Osteoblast (primary cell): Measurements from ENCODE around the gene LNX2. TPM values are rescaled to one million over a fixed set of nuclear protein-coding genes. Genes with fewer than 3 reads are reported as not detected.

Source experiments
- DNase-seq: peaks from one replicate; pipeline ENCODE4 v3.0.0; 2011; ENCODE audit warnings: low spot score, mixed read lengths; ENCODE audit not compliant: insufficient read length; ENCODE audit errors: missing footprints
- H2AFZ ChIP-seq: 2 replicates; pipeline ENCODE4 v1.6.0; 2011; ENCODE audit warnings: mild to moderate bottlenecking, low read length
- H3K27ac ChIP-seq: 2 replicates; pipeline ENCODE4 v1.5.1; 2011; ENCODE audit warnings: mild to moderate bottlenecking, low read depth, low read length, moderate library complexity
- H3K27me3 ChIP-seq: 2 replicates; pipeline ENCODE4 v1.6.0; 2012; ENCODE audit warnings: mild to moderate bottlenecking, control low read depth, inconsistent platforms, low read length, moderate library complexity; ENCODE audit not compliant: insufficient read depth
- H3K36me3 ChIP-seq: 2 replicates; pipeline ENCODE4 v1.5.1; 2011; ENCODE audit warnings: mild to moderate bottlenecking, low read length, control low read depth, moderate library complexity; ENCODE audit not compliant: insufficient read depth
- H3K4me1 ChIP-seq: 2 replicates; pipeline ENCODE4 v1.5.1; 2011; ENCODE audit warnings: mild to moderate bottlenecking, low read length, control low read depth, moderate library complexity; ENCODE audit not compliant: insufficient read depth
- H3K4me2 ChIP-seq: 2 replicates; pipeline ENCODE4 v1.6.0; 2011; ENCODE audit warnings: mild to moderate bottlenecking, low read length; ENCODE audit not compliant: insufficient read depth
- H3K4me3 ChIP-seq: fragments of 200-600 bp; sonication (generic); 3 replicates; pipeline ENCODE4 v1.5.1; 2012; ENCODE audit warnings: mild to moderate bottlenecking, low read length, inconsistent platforms; ENCODE audit not compliant: insufficient read depth
- H3K79me2 ChIP-seq: 2 replicates; pipeline ENCODE4 v1.6.0; 2012; ENCODE audit warnings: mild to moderate bottlenecking, low read length, control low read depth, inconsistent platforms; ENCODE audit not compliant: insufficient read depth
- H3K9me3 ChIP-seq: 2 replicates; pipeline ENCODE4 v1.5.1; 2011; ENCODE audit warnings: low read depth, low read length, control low read depth
- H4K20me1 ChIP-seq: 2 replicates; pipeline ENCODE4 v1.6.0; 2012; ENCODE audit warnings: mild to moderate bottlenecking, low read length, control low read depth; ENCODE audit not compliant: insufficient read depth
- total RNA-seq: library from RNA; depleted of rRNA; stranded (reverse); fragments of >200 nt; gene quantifications from 2 replicates; pipeline ENCODE4 v1.2.3, GENCODE V29; 2012
- TF ChIP-seq, protein P1 (sequence below): IDR thresholded peaks from 2 replicates; pipeline ENCODE4 v1.5.1; 2011; ENCODE audit warnings: mild to moderate bottlenecking, low read depth, low read length, moderate library complexity; ENCODE audit errors: extremely low read depth

LNX2 gene
- total RNA-seq, 1 donor = 15.2 TPM

DNA sequence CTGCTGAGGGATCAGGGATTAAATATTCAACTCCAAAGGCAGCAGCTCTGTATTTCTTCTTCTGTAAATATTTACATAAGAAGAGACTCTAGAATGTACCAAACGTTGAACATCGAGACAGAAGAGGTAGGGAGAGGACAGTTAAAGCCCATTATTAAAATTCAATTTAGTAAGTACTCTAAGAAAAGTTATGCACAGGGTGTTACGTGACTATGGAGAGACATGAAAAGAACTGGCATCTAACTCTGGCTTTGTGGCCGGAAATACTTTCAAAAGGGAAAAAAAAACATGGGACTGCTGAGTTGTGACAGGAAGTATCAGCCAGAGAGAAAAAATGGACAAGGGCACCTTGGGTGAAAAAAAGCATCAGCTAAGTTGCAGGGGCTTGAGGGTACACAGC is 36.7 kb downstream of the LNX2 start:
- DNase-seq = peak; percentile 79
- peak overlapping the region; percentile 74 for H2AFZ ChIP-seq
- peaks cover 25% of the 10 kb centered on the region for H3K79me2 ChIP-seq
- peak overlapping the region; percentile 29 for H3K4me3 ChIP-seq
- peak overlapping the region; percentile 41 for H3K27ac ChIP-seq
- H3K4me1 ChIP-seq = peaks cover 14% of the 10 kb centered on the region
- H3K9me3 ChIP-seq = no peaks in the 10 kb centered on the region
- H3K4me2 ChIP-seq = peak overlapping the region; percentile 71
- H4K20me1 ChIP-seq = no peaks in the 10 kb centered on the region
- H3K36me3 ChIP-seq = no peaks in the 10 kb centered on the region
- no peaks in the 10 kb centered on the region for H3K27me3 ChIP-seq
- TF ChIP-seq, protein P1, sequence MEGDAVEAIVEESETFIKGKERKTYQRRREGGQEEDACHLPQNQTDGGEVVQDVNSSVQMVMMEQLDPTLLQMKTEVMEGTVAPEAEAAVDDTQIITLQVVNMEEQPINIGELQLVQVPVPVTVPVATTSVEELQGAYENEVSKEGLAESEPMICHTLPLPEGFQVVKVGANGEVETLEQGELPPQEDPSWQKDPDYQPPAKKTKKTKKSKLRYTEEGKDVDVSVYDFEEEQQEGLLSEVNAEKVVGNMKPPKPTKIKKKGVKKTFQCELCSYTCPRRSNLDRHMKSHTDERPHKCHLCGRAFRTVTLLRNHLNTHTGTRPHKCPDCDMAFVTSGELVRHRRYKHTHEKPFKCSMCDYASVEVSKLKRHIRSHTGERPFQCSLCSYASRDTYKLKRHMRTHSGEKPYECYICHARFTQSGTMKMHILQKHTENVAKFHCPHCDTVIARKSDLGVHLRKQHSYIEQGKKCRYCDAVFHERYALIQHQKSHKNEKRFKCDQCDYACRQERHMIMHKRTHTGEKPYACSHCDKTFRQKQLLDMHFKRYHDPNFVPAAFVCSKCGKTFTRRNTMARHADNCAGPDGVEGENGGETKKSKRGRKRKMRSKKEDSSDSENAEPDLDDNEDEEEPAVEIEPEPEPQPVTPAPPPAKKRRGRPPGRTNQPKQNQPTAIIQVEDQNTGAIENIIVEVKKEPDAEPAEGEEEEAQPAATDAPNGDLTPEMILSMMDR = no peak

DNA sequence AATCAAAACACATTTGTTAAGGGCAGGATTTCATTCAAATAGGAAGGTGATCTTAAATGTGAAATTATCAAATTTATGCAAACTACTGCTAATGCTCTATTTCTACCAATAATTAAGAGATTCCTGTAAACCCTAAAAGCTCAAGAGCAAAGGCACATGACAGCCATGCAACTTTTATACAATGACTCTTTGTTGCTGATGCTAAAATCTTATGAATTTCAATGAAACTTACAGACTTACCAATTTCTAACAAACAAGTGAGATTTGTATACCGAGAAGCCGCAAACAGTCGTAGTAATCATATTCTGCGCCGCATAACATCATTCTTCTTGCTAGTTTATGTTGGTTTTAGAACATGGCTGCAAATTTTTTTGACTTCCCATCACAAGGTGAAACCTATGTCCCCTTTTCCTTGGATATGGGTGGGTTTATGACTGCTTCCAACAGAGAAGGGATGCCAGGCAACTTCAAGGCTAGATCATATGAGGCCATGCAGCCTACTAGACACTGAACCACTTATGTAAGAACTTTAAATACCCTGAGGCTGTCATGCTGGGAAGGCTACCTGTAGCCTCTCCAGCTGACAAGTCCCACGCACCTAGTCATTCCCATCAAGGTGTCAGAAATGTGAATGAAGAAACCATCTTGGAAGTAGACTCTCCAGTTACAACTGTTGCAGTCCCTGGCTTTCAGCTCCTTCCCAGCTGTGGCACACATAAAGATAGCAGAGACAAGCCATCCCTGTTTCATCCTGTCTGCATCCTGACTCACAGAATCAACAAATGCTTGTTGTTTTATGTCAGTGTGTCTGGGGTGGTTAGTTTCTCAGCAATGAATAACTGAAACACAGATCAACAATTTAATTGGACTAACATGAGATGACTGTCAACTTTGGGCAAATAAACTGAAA is 42.0 kb downstream of the LNX2 start:
- DNase-seq = peak; percentile 75
- no peaks in the 10 kb centered on the region for H3K9me3 ChIP-seq

DNA sequence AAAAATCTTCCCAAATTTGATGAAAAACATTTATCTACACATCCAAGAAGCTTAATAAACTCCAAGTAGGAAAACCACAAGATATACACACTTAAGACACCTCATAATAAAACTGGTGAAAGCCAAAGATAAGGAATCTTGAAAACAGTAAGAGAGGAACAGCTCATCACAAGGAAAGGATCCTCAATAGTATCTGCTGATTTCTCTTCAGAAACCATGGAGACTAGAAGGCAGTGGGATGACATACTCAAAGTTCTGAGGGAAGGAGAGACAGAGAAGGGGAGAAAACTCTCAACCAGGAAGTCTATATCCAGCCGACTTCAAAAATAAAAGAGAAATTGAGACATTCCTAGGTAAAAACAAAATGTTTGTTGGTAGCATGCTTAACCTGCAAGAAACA is 45.7 kb downstream of the LNX2 start:
- DNase-seq = no peak

More for the DNA sequence above, 42.0 kb downstream of the LNX2 start:
- TF ChIP-seq, protein P1 = no peak
- Histone ChIP-seq H3K27me3 (no peaks in the 10 kb centered on the region), H4K20me1 (no peaks in the 10 kb centered on the region), H3K27ac (no peak overlapping the region), H3K4me2 (no peak overlapping the region), H3K79me2 (peaks cover 12% of the 10 kb centered on the region), H3K36me3 (no peaks in the 10 kb centered on the region), H3K4me1 (peaks cover 12% of the 10 kb centered on the region), H2AFZ (no peak overlapping the region), H3K4me3 (no peak overlapping the region)

DNA sequence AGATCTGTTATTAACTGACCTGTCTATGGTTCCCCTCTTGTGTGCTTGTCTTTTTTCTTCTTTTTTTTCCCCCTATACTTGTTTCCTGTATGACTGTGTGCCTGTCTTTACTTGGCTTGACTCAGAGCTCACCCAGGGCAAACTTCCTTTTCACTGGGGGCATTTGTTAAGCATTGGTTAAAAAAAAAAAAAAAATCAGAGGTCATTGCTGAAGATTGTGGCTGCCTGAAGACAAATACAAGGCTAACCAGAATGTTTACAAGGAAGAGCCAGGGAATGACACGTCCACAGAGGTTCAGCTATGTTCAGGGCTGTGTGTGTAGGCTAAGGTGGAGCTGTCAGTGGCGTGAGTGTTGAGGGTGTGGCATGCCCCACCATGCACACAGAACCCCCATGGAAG is 47.1 kb downstream of the LNX2 start:
- Histone ChIP-seq H3K36me3 (no peaks in the 10 kb centered on the region), H3K27ac (no peak overlapping the region), H4K20me1 (no peaks in the 10 kb centered on the region), H3K4me3 (no peak overlapping the region), H3K4me1 (peaks cover 9% of the 10 kb centered on the region), H3K27me3 (no peaks in the 10 kb centered on the region), H2AFZ (no peak overlapping the region), H3K9me3 (no peaks in the 10 kb centered on the region), H3K79me2 (no peaks in the 10 kb centered on the region), H3K4me2 (no peak overlapping the region)
- peak; percentile 71 for DNase-seq
- TF ChIP-seq, protein P1 = no peak

More for the DNA sequence above, 45.7 kb downstream of the LNX2 start:
- Histone ChIP-seq H3K9me3 (no peaks in the 10 kb centered on the region), H2AFZ (no peak overlapping the region), H3K27ac (no peak overlapping the region), H3K36me3 (no peaks in the 10 kb centered on the region), H4K20me1 (no peaks in the 10 kb centered on the region), H3K4me1 (peaks cover 17% of the 10 kb centered on the region), H3K4me3 (no peak overlapping the region), H3K27me3 (no peaks in the 10 kb centered on the region), H3K79me2 (no peaks in the 10 kb centered on the region), H3K4me2 (no peak overlapping the region)
- TF ChIP-seq, protein P1 = no peak
